Endothelial cell of umbilical vein (primary cell): ENCODE results near the gene MAML2. TPM values are rescaled to one million over a fixed set of nuclear protein-coding genes. Genes with fewer than 3 reads are reported as not detected.

Source experiments
- BruUV-seq: library from RNA; stranded (reverse); fragments of 400-500 nt; replicated peaks from 2 replicates; lab custom pipeline; 2021; lab: Mats Ljungman, UMichigan
- CTCF ChIA-PET: fragments of 300-600, 350-600 bp; sonication (Branson Sonifier 250); formaldehyde crosslinking; loops from one replicate; lab custom pipeline; 2021; ENCODE audit warnings: antibody characterized with exemption, inconsistent platforms; lab: Charles Lee
- POLR2A ChIA-PET: fragments of 300-600, 350-600 bp; sonication (Branson Sonifier 250); formaldehyde crosslinking; loops from one replicate; lab custom pipeline; 2021; ENCODE audit warnings: antibody characterized with exemption, inconsistent platforms; lab: Charles Lee
- DNase-seq: peaks from one replicate; pipeline ENCODE4 v3.0.0-alpha.2; 2011; ENCODE audit warnings: low read depth, low spot score
- FAIRE-seq: peaks from 2 replicates; lab custom pipeline; 2011; peaks lifted over from hg19 to GRCh38; lab: Jason Lieb, UNC
- H2AFZ ChIP-seq: 2 replicates; pipeline ENCODE4 v1.6.0; 2012; ENCODE audit warnings: low read depth, low read length, control low read depth, inconsistent platforms
- H3K27ac ChIP-seq: 2 replicates; pipeline ENCODE4 v1.5.1; 2011; ENCODE audit warnings: low read depth, mild to moderate bottlenecking, control low read depth, low read length, moderate library complexity; ENCODE audit not compliant: insufficient read depth
- H3K27me3 ChIP-seq, 2 experiments: 2 replicates each; pipeline versions ENCODE4 v1.6.0 to v1.6.1; 2011; ENCODE audit warnings: low read length in 2 of 2, mixed read lengths in 1 of 2; ENCODE audit not compliant: control insufficient read depth in 2 of 2, insufficient read depth in 2 of 2
- H3K36me3 ChIP-seq, 2 experiments: 2 replicates in 1 of 2; 3 replicates in 1 of 2; pipeline ENCODE4 v1.5.1; 2011; ENCODE audit warnings: low read length in 2 of 2, mild to moderate bottlenecking in 1 of 2, moderate library complexity in 1 of 2; ENCODE audit not compliant: control insufficient read depth in 2 of 2, insufficient read depth in 2 of 2; ENCODE audit errors: extremely low read depth in 1 of 2
- H3K4me1 ChIP-seq: 3 replicates; pipeline ENCODE4 v1.5.1; 2011; ENCODE audit warnings: mild to moderate bottlenecking, low read length; ENCODE audit not compliant: control insufficient read depth, insufficient read depth; ENCODE audit errors: extremely low read depth
- H3K4me2 ChIP-seq: 2 replicates; pipeline ENCODE4 v1.6.1; 2011; ENCODE audit warnings: low read length, control low read depth, mixed read lengths; ENCODE audit not compliant: insufficient read depth
- H3K4me3 ChIP-seq, 3 experiments: fragments of 200-600 bp in 1 of 3; sonication (generic), shearing (Covaris generic) in 1 of 3; replicated peaks in 1 of 3; 2 replicates each; pipeline ENCODE4 v1.5.1; 2011 to 2016; ENCODE audit warnings: control low read depth in 3 of 3, low read length in 3 of 3, mild to moderate bottlenecking in 2 of 3, inconsistent platforms in 1 of 3, low read depth in 1 of 3, moderate library complexity in 1 of 3; ENCODE audit not compliant: insufficient read depth in 1 of 3
- H3K79me2 ChIP-seq: 2 replicates; pipeline ENCODE4 v1.6.0; 2012; ENCODE audit warnings: low read length, inconsistent platforms; ENCODE audit not compliant: control insufficient read depth, insufficient read depth
- H3K9ac ChIP-seq: replicated peaks from 2 replicates; pipeline ENCODE3; 2011; ENCODE audit warnings: low read length, control low read depth; ENCODE audit not compliant: insufficient read depth; ENCODE audit errors: extremely low read depth
- H3K9me1 ChIP-seq: replicated peaks from 3 replicates; pipeline ENCODE4 v1.6.0; 2011; ENCODE audit warnings: mild to moderate bottlenecking, low read length; ENCODE audit not compliant: control insufficient read depth, insufficient read depth; ENCODE audit errors: extremely low read depth
- H3K9me3 ChIP-seq: replicated peaks from 2 replicates; pipeline ENCODE4 v1.5.1; 2012; ENCODE audit warnings: low read length, inconsistent platforms; ENCODE audit not compliant: control insufficient read depth, insufficient read depth
- H4K20me1 ChIP-seq: replicated peaks from 2 replicates; pipeline ENCODE3; 2011; ENCODE audit warnings: mild to moderate bottlenecking, low read length; ENCODE audit not compliant: control insufficient read depth, insufficient read depth; ENCODE audit errors: extremely low read depth
- CTCF ChIP-seq, 2 donors: IDR thresholded peaks; 1 replicate in 1 of 2; 2 replicates in 1 of 2; pipeline ENCODE4 v1.5.1; 2011; ENCODE audit warnings: low read length in 2 of 2, mild to moderate bottlenecking in 2 of 2, moderate library complexity in 2 of 2, control low read depth in 1 of 2, inconsistent platforms in 1 of 2, low read depth in 1 of 2; ENCODE audit not compliant: insufficient read depth in 1 of 2; ENCODE audit errors: extremely low read depth in 1 of 2
- EZH2 ChIP-seq: IDR thresholded peaks from 2 replicates; pipeline ENCODE4 v1.6.1; 2012; ENCODE audit warnings: borderline replicate concordance, low read depth, mild to moderate bottlenecking, moderate library complexity, low read length, inconsistent platforms; ENCODE audit not compliant: severe bottlenecking
- FOS ChIP-seq: IDR thresholded peaks from 2 replicates; pipeline ENCODE4 v1.6.1; 2011; ENCODE audit warnings: mild to moderate bottlenecking, low read length, moderate library complexity, borderline replicate concordance; ENCODE audit not compliant: insufficient read depth
- GATA2 ChIP-seq: IDR thresholded peaks from 2 replicates; pipeline ENCODE4 v1.7.0; 2011; ENCODE audit warnings: low read depth, mild to moderate bottlenecking, moderate library complexity, mixed read lengths, low read length; ENCODE audit not compliant: insufficient read length, insufficient read depth
- JUN ChIP-seq: IDR thresholded peaks from 2 replicates; pipeline ENCODE4 v1.6.1; 2011; ENCODE audit warnings: borderline replicate concordance, low read depth; ENCODE audit not compliant: insufficient read length, insufficient read depth
- MAX ChIP-seq: IDR thresholded peaks from 2 replicates; pipeline ENCODE4 v1.6.1; 2011; ENCODE audit not compliant: insufficient read depth, insufficient read length
- MYC ChIP-seq: IDR thresholded peaks from one replicate; pipeline ENCODE4 v1.6.1; 2011; ENCODE audit warnings: mild to moderate bottlenecking, low read depth, low read length
- POLR2A ChIP-seq: IDR thresholded peaks from 2 replicates; pipeline ENCODE4 v1.6.1; 2012; ENCODE audit warnings: low read depth, mild to moderate bottlenecking, control low read depth, low read length
- POLR2AphosphoS5 ChIP-seq: IDR thresholded peaks from 2 replicates; pipeline ENCODE4 v1.6.1; 2012; ENCODE audit warnings: low read depth, mild to moderate bottlenecking, control low read depth, low read length, moderate library complexity; ENCODE audit not compliant: insufficient read depth
- dilution Hi-C: fragments of 300-500 bp; cut with MboI; formaldehyde crosslinking; loops from one replicate; pipeline ENCODE4 v1.15.0; 2019; ENCODE audit warnings: low sequenced_read_pairs; ENCODE audit not compliant: extremely low pct_ligation_motif_present
- intact Hi-C: fragments of 100-400 bp; cut with micrococcal nuclease; formaldehyde crosslinking; loops from one replicate; pipeline ENCODE4 v1.10.0; 2022
- polyA plus RNA-seq, 4 experiments: library from polyadenylated mRNA; depleted of rRNA in 3 of 4; stranded (reverse) in 3 of 4; unstranded in 1 of 4; fragments of >200 nt; gene quantifications; 2 replicates each; pipeline versions ENCODE4 v1.2.1 to v1.2.3, GENCODE V29; 2011 to 2012; ENCODE audit warnings: missing spikeins in 1 of 4
- total RNA-seq: library from RNA; stranded (reverse); gene quantifications from 2 replicates; pipeline ENCODE4 v1.2.3, GENCODE V29; 2021

Gene MAML2
- total and polyA plus RNA-seq, 2 donors (not counting 3 experiments of a cell fraction or from before 2014, with no cell fraction given), result 12.4 to 16.8 TPM

GRCh38 chr11:96290031-96290430, 53.0 kb downstream of the MAML2 start:
- Histone ChIP-seq H3K79me2 (peaks cover 2% of the 10 kb centered on the region), H3K27ac (no peak overlapping the region), H3K4me2 (no peak overlapping the region), H3K4me3 (no peak overlapping the region), H2AFZ (no peak overlapping the region), H3K36me3 (no peaks in the 10 kb centered on the region), H3K27me3 (no peaks in the 10 kb centered on the region), H3K9me3 (no peaks in the 10 kb centered on the region), H3K9me1 (peaks cover 2% of the 10 kb centered on the region), H3K4me1 (peaks cover 16% of the 10 kb centered on the region), H4K20me1 (no peaks in the 10 kb centered on the region), H3K9ac (no peak overlapping the region)
- FAIRE-seq (no peak), DNase-seq (no peak)
- dilution Hi-C loops (no loop called here), intact Hi-C loops (no loop called here)
- ChIA-PET CTCF (interaction anchor here (1.0 kb wide), 1 partner anchor 9 kb away, joined by 3 read pairs; no protein-coding TSS in a partner anchor), POLR2A (no interaction called here)
- TF ChIP-seq POLR2A, result no peak
- no peak for TF ChIP-seq POLR2AphosphoS5
- TF ChIP-seq GATA2, result no peak
- no TSS peak for BruUV-seq

GRCh38 chr11:96288915-96289314, 54.1 kb downstream of the MAML2 start:
- FAIRE-seq (no peak), DNase-seq (no peak)
- no peaks in the 10 kb centered on the region for H3K9me3 ChIP-seq
- no peak for TF ChIP-seq POLR2AphosphoS5
- TF ChIP-seq CTCF (IDR thresholded peaks at IDR 0.05; ENCODE audit: extremely low read depth in 1 of 2, insufficient read depth in 1 of 2, low read depth in 1 of 2, low read length in 2 of 2), result no peak
- TF ChIP-seq GATA2, result no peak
- TF ChIP-seq EZH2, result no peak
- TF ChIP-seq POLR2A, result no peak
- no peak for TF ChIP-seq MYC
- TF ChIP-seq FOS, result no peak
- no peak for TF ChIP-seq MAX
- TF ChIP-seq JUN, result no peak
- intact Hi-C loops (no loop called here), dilution Hi-C loops (no loop called here)
- CTCF ChIA-PET, result interaction anchor here (1.0 kb wide), 1 partner anchor 7 kb away, joined by 3 read pairs; no protein-coding TSS in a partner anchor
- H3K27ac ChIP-seq, result no peak overlapping the region
- peaks cover 2% of the 10 kb centered on the region for H3K9me1 ChIP-seq
- H3K9ac ChIP-seq, result no peak overlapping the region
- H3K27me3 ChIP-seq, result no peaks in the 10 kb centered on the region
- H3K4me1 ChIP-seq, result peaks cover 6% of the 10 kb centered on the region
- POLR2A ChIA-PET, result no interaction called here
- no peak overlapping the region for H3K4me3 ChIP-seq
- no peaks in the 10 kb centered on the region for H4K20me1 ChIP-seq
- no peak overlapping the region for H2AFZ ChIP-seq
- BruUV-seq, result no TSS peak
- no peaks in the 10 kb centered on the region for H3K36me3 ChIP-seq
- peaks cover 2% of the 10 kb centered on the region for H3K79me2 ChIP-seq
- H3K4me2 ChIP-seq, result no peak overlapping the region
